Spleen (tissue), 11 donors: ENCODE measurements around the gene ETFRF1. TPM values are rescaled to one million over a fixed set of nuclear protein-coding genes. Genes with fewer than 3 reads are reported as not detected.

Experiments
- DNase-seq: peaks from one replicate; pipeline ENCODE4 v3.0.0-alpha.2; 2020
- H3K27ac ChIP-seq, 8 donors: fragments of 200-600 bp; sonication (generic) in 7 of 8; 1 replicate in 4 of 8; 2 replicates in 4 of 8; pipeline versions ENCODE4 v1.5.0 to v1.8.0; 2016 to 2021; ENCODE audit warnings: inconsistent platforms in 4 of 8, mild to moderate bottlenecking in 4 of 8, moderate library complexity in 1 of 8
- H3K27me3 ChIP-seq, 7 donors: fragments of 200-600 bp; sonication (generic) in 6 of 7; replicated peaks in 1 of 7; 1 replicate in 4 of 7; 2 replicates in 3 of 7; pipeline versions ENCODE4 v1.5.0 to v1.8.0; 2016 to 2021; ENCODE audit warnings: inconsistent platforms in 3 of 7, mild to moderate bottlenecking in 1 of 7
- H3K36me3 ChIP-seq, 6 donors: fragments of 200-600 bp; sonication (generic) in 5 of 6; 1 replicate in 4 of 6; 2 replicates in 2 of 6; pipeline versions ENCODE4 v1.5.0 to v1.8.0; 2016 to 2021; ENCODE audit warnings: inconsistent platforms in 2 of 6
- H3K4me1 ChIP-seq, 6 donors: fragments of 200-600 bp; sonication (generic) in 5 of 6; 1 replicate in 3 of 6; 2 replicates in 3 of 6; pipeline versions ENCODE4 v1.5.0 to v1.8.0; 2016 to 2021; ENCODE audit warnings: inconsistent platforms in 3 of 6
- H3K4me3 ChIP-seq, 8 donors: fragments of 200-600 bp; sonication (generic) in 7 of 8; 1 replicate in 4 of 8; 2 replicates in 4 of 8; pipeline versions ENCODE4 v1.5.0 to v1.8.0; 2016 to 2021; ENCODE audit warnings: inconsistent platforms in 4 of 8, mild to moderate bottlenecking in 4 of 8, moderate library complexity in 2 of 8
- H3K9me3 ChIP-seq, 8 donors: fragments of 200-600 bp; sonication (generic) in 7 of 8; 1 replicate in 4 of 8; 2 replicates in 4 of 8; pipeline versions ENCODE4 v1.5.0 to v1.8.0; 2016 to 2021; ENCODE audit warnings: inconsistent platforms in 4 of 8
- CTCF ChIP-seq, 11 experiments: fragments of 200-600 bp in 7 of 11; fragments of 450-650 bp in 4 of 11; sonication (generic) in 4 of 11; IDR thresholded peaks in 8 of 11; conservative IDR thresholded peaks in 3 of 11; 1 replicate in 7 of 11; 2 replicates in 4 of 11; pipeline versions ENCODE4 v1.4.0 to v1.8.0; 2016 to 2021; ENCODE audit warnings: antibody characterized with exemption in 11 of 11, inconsistent platforms in 4 of 11, mild to moderate bottlenecking in 1 of 11
- POLR2A ChIP-seq, 3 donors: fragments of 450-650 bp; IDR thresholded peaks; one replicate each; pipeline ENCODE4 v1.5.1; 2017; ENCODE audit warnings: antibody characterized with exemption in 3 of 3, mild to moderate bottlenecking in 1 of 3
- POLR2AphosphoS5 ChIP-seq, 3 donors: sonication (generic); formaldehyde crosslinking; IDR thresholded peaks; one replicate each; pipeline ENCODE4 v1.5.1; 2017; ENCODE audit warnings: antibody characterized with exemption in 3 of 3
- WGBS, 5 donors: extraction: QIAGEN DNeasy Blood & Tissue Kit in 3 of 5; methylation state at CpG; one replicate each; pipeline versions ENCODE4 v1.1.5 to v1.1.7; 2013 to 2018; 5-methylcytosine and 5-hydroxymethylcytosine counted together
- intact Hi-C: fragments of 100-400 bp; cut with DNase I; formaldehyde crosslinking; loops from one replicate; pipeline ENCODE4 v1.15.0; 2023; ENCODE audit warnings: low total_unique reads
- polyA plus RNA-seq, 3 donors: library from polyadenylated mRNA; stranded (reverse); fragments of 200-250 nt; gene quantifications; one replicate each; pipeline ENCODE4 v1.2.1, GENCODE V29; 2013
- total RNA-seq, 7 donors: library from RNA; depleted of rRNA in 3 of 7; stranded (reverse); fragments of >200 nt in 3 of 7; fragmentation: NEBNext Ultra II Directional in 4 of 7; extraction: Animal tissue kit (Norgen Biotek cat#: 25700) in 4 of 7; gene quantifications; one replicate each; pipeline versions ENCODE4 v1.1.0 to v1.2.1, GENCODE V29; 2016 to 2021
- donor health status: healthy with polysubstance abuse.
- donor health status: DM: no; HTN: no; CAD: no; lungs with moderate emphysema.
- donor health status: DM: no; HTN: no; CAD: no.
- donor health status: Bipolar disorder and iron deficiency.
- donor health status: healthy.
- donor health status: DM: no; HTN: no; CAD: no.
- donor health status: DM: yes; HTN: yes; CAD: no.

ETFRF1 gene
- total and polyA plus RNA-seq, 10 donors = 17.2 to 50.0 (median 23.9) TPM

- intact Hi-C loops = no loop called here
- H3K27ac ChIP-seq = peak overlapping the region; percentile 79 to 98 (median 98)
- peak overlapping the region; percentile 71 to 96 (median 80) for H3K4me3 ChIP-seq
- 0 to 2% (median 1%) methylated on average over 27 to 52 of the region's 56 CpGs for WGBS, 5 donors
- no peaks in the 10 kb centered on the region for H3K9me3 ChIP-seq
- H3K27me3 ChIP-seq = no peaks in the 10 kb centered on the region
- peaks cover 0 to 6% (median 0%) of the 10 kb centered on the region in 6 donors for H3K36me3 ChIP-seq
- H3K4me1 ChIP-seq = peaks cover 3 to 67% (median 40%) of the 10 kb centered on the region in 6 donors
- no peak for TF ChIP-seq POLR2AphosphoS5 (IDR thresholded peaks at IDR 0.05)
- TF ChIP-seq CTCF (IDR thresholded peaks at IDR 0.05 in 8 of 11, conservative IDR thresholded peaks at IDR 0.05 in 3 of 11) = no peak
- TF ChIP-seq POLR2A (IDR thresholded peaks at IDR 0.05) = no peak
- peak; percentile 95 for DNase-seq
Measured at GRCh38 chr12:25249931-25250738, 55.1 kb downstream of the ETFRF1 start.

- Histone ChIP-seq H3K4me3 (peak within 1 kb of the TSS; percentile 71 to 96 (median 80)), H3K9me3 (no peaks in the 10 kb centered on the region), H3K27me3 (no peaks in the 10 kb centered on the region), H3K27ac (peak within 1 kb of the TSS; percentile 79 to 98 (median 98)), H3K36me3 (peaks cover 0 to 5% (median 0%) of the 10 kb centered on the region in 6 donors), H3K4me1 (peaks cover 3 to 59% (median 40%) of the 10 kb centered on the region in 6 donors)
- 1 to 2% (median 1%) methylated on average over 67 to 105 of the region's 105 CpGs for WGBS, 5 donors
- intact Hi-C loops = no loop called here
- DNase-seq = peak; percentile 100
- TF ChIP-seq POLR2A (IDR thresholded peaks at IDR 0.05) (peak; percentile 43 to 79 (median 74)), POLR2AphosphoS5 (IDR thresholded peaks at IDR 0.05) (peak; percentile 91 to 95 (median 91)), CTCF (IDR thresholded peaks at IDR 0.05 in 8 of 11, conservative IDR thresholded peaks at IDR 0.05 in 3 of 11) (peak in 3 of 11 experiments; percentile 3 to 20 (median 4))
Measured at GRCh38 chr12:25250744-25251730, 56.0 kb downstream of the ETFRF1 start, which contains the start of gene KRAS. KRAS (minus strand) TSS chr12:25250929.

- H3K4me3 ChIP-seq = peak overlapping the region in 6 of 8 donors; percentile 76 to 96 (median 84)
- WGBS, 5 donors = 68 to 78% (median 77%) methylated on average over 6 of the region's 6 CpGs
- H3K36me3 ChIP-seq = peaks cover 0 to 5% (median 0%) of the 10 kb centered on the region in 6 donors
- no peaks in the 10 kb centered on the region for H3K27me3 ChIP-seq
- TF ChIP-seq CTCF (IDR thresholded peaks at IDR 0.05 in 8 of 11, conservative IDR thresholded peaks at IDR 0.05 in 3 of 11) = no peak
- no peak for TF ChIP-seq POLR2AphosphoS5 (IDR thresholded peaks at IDR 0.05)
- no peak for TF ChIP-seq POLR2A (IDR thresholded peaks at IDR 0.05)
- no peaks in the 10 kb centered on the region for H3K9me3 ChIP-seq
- peak overlapping the region; percentile 79 to 98 (median 98) for H3K27ac ChIP-seq
- no peak for DNase-seq
- peaks cover 3 to 56% (median 40%) of the 10 kb centered on the region in 6 donors for H3K4me1 ChIP-seq
- intact Hi-C loops = no loop called here
Measured at GRCh38 chr12:25251769-25252168, 56.7 kb downstream of the ETFRF1 start.
